K562 (cell line): ENCODE measurements around the gene MANEAL. TPM values are rescaled to one million over a fixed set of nuclear protein-coding genes. Genes with fewer than 3 reads are reported as not detected.

ENCODE experiments used
- FOXK2 ChIP-seq, 2 experiments: fragments of 450-650 bp; IDR thresholded peaks in 1 of 2; conservative IDR thresholded peaks in 1 of 2; 2 replicates each; pipeline ENCODE4 v1.6.1; 2016; ENCODE audit warnings: low read depth in 2 of 2, mild to moderate bottlenecking in 1 of 2
- GABPB1 ChIP-seq: sonication (generic); formaldehyde crosslinking; IDR thresholded peaks from 2 replicates; pipeline ENCODE4 v1.8.0; 2022; ENCODE audit warnings: mild to moderate bottlenecking, missing genetic modification reagents
- NR3C1 ChIP-seq: sonication (generic); formaldehyde crosslinking; IDR thresholded peaks from 2 replicates; pipeline ENCODE4 v1.8.1; 2022; ENCODE audit warnings: missing genetic modification reagents
- ZKSCAN1 ChIP-seq: fragments of 150-350 bp; IDR thresholded peaks from 2 replicates; pipeline ENCODE4 v1.6.1; 2016; ENCODE audit warnings: low read depth, low read length
- ZNF584 ChIP-seq: fragments of 200-800 bp; sonication (Bioruptor generic); IDR thresholded peaks from 2 replicates; pipeline ENCODE4 v1.6.1; 2016; ENCODE audit warnings: low read depth, mild to moderate bottlenecking, missing genetic modification characterization, missing compliant biosample characterization
- polyA plus RNA-seq, 8 experiments: library from polyadenylated mRNA; depleted of rRNA in 4 of 8; stranded (reverse) in 5 of 8; unstranded in 3 of 8; fragments of >200 nt; fragmentation: Nextera tagmentation in 2 of 8; fragmentation: Illumina TruSeq in 1 of 8; extraction: Ambion mirVana in 2 of 8; extraction: Trizol in 1 of 8; gene quantifications; 2 replicates each; pipeline versions ENCODE4 v1.2.1 to v1.2.3, GENCODE V29; 2011 to 2014; ENCODE audit warnings: inconsistent platforms in 1 of 8, missing spikeins in 1 of 8
- total RNA-seq, 7 experiments: library from RNA; depleted of rRNA in 6 of 7; stranded (reverse); fragments of >200 nt in 6 of 7; fragmentation: Illumina TruSeq in 2 of 7; extraction: Trizol in 2 of 7; gene quantifications; 2 replicates each; pipeline versions ENCODE4 v1.2.1 to v1.2.3, GENCODE V29; 2011 to 2021; ENCODE audit warnings: low replicate concordance in 1 of 7
- TF ChIP-seq, protein P1 (sequence below): fragments of 250-450 bp; sonication (Bioruptor Pico); IDR thresholded peaks from 2 replicates; pipeline ENCODE4 v1.5.0; 2021
- TF ChIP-seq, protein P2 (sequence below): sonication (generic); formaldehyde crosslinking; IDR thresholded peaks from 2 replicates; pipeline ENCODE4 v1.5.0; 2020; ENCODE audit warnings: missing genetic modification reagents
- TF ChIP-seq, protein P3 (sequence below): fragments of 450-650 bp; formaldehyde crosslinking; IDR thresholded peaks from 2 replicates; pipeline ENCODE4 v1.4.0; 2020; ENCODE audit warnings: mild to moderate bottlenecking
- TF ChIP-seq, protein P4 (sequence below), 2 experiments: fragments of 450-650 bp; IDR thresholded peaks; 2 replicates each; pipeline ENCODE4 v1.6.1; 2018; ENCODE audit warnings: mild to moderate bottlenecking in 2 of 2, low read depth in 1 of 2; ENCODE audit not compliant: partially characterized antibody in 2 of 2
- TF ChIP-seq, protein P5 (sequence below), 2 experiments: IDR thresholded peaks; 2 replicates each; pipeline ENCODE4 v1.6.1; 2011; ENCODE audit warnings: borderline replicate concordance in 1 of 2, control low read depth in 1 of 2, low read depth in 1 of 2, low read length in 1 of 2, mild to moderate bottlenecking in 1 of 2, mixed read lengths in 1 of 2, moderate library complexity in 1 of 2; ENCODE audit not compliant: insufficient read depth in 1 of 2, insufficient read length in 1 of 2, poor library complexity in 1 of 2, severe bottlenecking in 1 of 2; ENCODE audit errors: extremely low read depth in 1 of 2
- TF ChIP-seq, protein P6 (sequence below): fragments of 450-650 bp; IDR thresholded peaks from 2 replicates; pipeline ENCODE4 v1.6.1; 2014; ENCODE audit warnings: low read depth, mild to moderate bottlenecking, moderate library complexity, borderline replicate concordance
- TF ChIP-seq, protein P7 (sequence below): fragments of 250-450 bp; sonication (Bioruptor Pico); IDR thresholded peaks from 2 replicates; pipeline ENCODE4 v1.9.0; 2021; ENCODE audit warnings: mild to moderate bottlenecking

MANEAL gene
- total and polyA plus RNA-seq, 9 of the 15 experiments (the other 6 are each of a cell fraction or from before 2014, with no cell fraction given): 0.37 to 3.2 (median 1.2) TPM

DNA sequence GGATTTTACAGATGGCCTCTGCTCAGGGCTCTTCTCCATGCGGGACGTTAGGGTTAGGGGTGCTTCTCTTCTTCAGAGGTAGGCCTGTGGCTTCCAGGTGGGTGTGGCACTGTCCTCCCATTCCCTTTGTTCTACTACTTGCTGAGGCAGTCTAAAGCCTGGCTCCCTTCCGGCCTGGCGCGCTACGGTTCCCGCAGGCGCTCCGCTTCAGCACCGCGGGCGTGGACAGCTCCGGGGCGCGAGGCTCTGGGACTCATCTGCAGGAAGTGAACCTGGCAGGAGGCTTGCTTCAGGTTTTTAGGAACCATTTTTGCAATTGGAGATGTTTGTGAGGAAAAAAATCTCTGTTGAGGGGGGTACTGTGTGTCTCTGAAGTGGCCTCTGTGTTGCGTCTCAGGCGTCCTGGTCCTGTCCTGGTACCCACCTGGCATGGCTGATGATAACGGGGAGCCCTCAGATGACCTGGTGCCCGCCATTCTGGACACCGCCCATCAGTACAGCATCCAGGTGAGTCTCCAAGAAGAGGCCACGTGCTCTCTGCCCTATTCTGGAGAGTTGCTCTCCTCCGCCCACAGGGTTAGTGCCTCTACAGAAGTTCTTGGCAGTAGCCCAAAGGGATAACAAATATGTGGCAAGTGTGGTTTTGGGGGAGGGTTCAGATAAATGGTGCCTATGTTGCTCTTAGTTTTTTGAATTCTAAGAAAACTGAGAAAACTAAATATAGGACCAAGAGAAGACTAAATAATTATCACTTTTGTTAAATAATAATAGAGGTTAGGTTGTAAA is 1.9 kb downstream of the MANEAL start (continued):
- TF ChIP-seq, protein P1, sequence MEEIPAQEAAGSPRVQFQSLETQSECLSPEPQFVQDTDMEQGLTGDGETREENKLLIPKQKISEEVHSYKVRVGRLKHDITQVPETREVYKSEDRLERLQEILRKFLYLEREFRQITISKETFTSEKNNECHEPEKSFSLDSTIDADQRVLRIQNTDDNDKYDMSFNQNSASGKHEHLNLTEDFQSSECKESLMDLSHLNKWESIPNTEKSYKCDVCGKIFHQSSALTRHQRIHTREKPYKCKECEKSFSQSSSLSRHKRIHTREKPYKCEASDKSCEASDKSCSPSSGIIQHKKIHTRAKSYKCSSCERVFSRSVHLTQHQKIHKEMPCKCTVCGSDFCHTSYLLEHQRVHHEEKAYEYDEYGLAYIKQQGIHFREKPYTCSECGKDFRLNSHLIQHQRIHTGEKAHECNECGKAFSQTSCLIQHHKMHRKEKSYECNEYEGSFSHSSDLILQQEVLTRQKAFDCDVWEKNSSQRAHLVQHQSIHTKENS: no peak
- TF ChIP-seq, protein P2, sequence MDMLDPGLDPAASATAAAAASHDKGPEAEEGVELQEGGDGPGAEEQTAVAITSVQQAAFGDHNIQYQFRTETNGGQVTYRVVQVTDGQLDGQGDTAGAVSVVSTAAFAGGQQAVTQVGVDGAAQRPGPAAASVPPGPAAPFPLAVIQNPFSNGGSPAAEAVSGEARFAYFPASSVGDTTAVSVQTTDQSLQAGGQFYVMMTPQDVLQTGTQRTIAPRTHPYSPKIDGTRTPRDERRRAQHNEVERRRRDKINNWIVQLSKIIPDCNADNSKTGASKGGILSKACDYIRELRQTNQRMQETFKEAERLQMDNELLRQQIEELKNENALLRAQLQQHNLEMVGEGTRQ: 0 out of 2 replicates have a peak, but pooled peaks have one; percentile 23
- TF ChIP-seq, protein P3, sequence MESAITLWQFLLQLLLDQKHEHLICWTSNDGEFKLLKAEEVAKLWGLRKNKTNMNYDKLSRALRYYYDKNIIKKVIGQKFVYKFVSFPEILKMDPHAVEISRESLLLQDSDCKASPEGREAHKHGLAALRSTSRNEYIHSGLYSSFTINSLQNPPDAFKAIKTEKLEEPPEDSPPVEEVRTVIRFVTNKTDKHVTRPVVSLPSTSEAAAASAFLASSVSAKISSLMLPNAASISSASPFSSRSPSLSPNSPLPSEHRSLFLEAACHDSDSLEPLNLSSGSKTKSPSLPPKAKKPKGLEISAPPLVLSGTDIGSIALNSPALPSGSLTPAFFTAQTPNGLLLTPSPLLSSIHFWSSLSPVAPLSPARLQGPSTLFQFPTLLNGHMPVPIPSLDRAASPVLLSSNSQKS (CRISPR knock-in tag): no peak
- TF ChIP-seq GABPB1 (CRISPR knock-in tag) (peak; percentile 81; the same call in 1 of the 2 replicates), FOXK2 (conservative IDR thresholded peaks at IDR 0.05 in 1 of 2, IDR thresholded peaks at IDR 0.05 in 1 of 2; ENCODE audit: low read depth in 2 of 2) (no peak), ZNF584 (CRISPR knock-in tag) (no peak), NR3C1 (CRISPR knock-in tag) (peak; percentile 96), ZKSCAN1 (0 out of 2 replicates have a peak, but pooled peaks have one; percentile 31)
- TF ChIP-seq, protein P4, sequence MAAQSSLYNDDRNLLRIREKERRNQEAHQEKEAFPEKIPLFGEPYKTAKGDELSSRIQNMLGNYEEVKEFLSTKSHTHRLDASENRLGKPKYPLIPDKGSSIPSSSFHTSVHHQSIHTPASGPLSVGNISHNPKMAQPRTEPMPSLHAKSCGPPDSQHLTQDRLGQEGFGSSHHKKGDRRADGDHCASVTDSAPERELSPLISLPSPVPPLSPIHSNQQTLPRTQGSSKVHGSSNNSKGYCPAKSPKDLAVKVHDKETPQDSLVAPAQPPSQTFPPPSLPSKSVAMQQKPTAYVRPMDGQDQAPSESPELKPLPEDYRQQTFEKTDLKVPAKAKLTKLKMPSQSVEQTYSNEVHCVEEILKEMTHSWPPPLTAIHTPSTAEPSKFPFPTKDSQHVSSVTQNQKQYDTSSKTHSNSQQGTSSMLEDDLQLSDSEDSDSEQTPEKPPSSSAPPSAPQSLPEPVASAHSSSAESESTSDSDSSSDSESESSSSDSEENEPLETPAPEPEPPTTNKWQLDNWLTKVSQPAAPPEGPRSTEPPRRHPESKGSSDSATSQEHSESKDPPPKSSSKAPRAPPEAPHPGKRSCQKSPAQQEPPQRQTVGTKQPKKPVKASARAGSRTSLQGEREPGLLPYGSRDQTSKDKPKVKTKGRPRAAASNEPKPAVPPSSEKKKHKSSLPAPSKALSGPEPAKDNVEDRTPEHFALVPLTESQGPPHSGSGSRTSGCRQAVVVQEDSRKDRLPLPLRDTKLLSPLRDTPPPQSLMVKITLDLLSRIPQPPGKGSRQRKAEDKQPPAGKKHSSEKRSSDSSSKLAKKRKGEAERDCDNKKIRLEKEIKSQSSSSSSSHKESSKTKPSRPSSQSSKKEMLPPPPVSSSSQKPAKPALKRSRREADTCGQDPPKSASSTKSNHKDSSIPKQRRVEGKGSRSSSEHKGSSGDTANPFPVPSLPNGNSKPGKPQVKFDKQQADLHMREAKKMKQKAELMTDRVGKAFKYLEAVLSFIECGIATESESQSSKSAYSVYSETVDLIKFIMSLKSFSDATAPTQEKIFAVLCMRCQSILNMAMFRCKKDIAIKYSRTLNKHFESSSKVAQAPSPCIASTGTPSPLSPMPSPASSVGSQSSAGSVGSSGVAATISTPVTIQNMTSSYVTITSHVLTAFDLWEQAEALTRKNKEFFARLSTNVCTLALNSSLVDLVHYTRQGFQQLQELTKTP (IDR thresholded peaks at IDR 0.05; ENCODE audit: low read depth in 1 of 2, partially characterized antibody in 2 of 2): peak in 1 of 2 experiments; percentile 95
- TF ChIP-seq, protein P5, sequence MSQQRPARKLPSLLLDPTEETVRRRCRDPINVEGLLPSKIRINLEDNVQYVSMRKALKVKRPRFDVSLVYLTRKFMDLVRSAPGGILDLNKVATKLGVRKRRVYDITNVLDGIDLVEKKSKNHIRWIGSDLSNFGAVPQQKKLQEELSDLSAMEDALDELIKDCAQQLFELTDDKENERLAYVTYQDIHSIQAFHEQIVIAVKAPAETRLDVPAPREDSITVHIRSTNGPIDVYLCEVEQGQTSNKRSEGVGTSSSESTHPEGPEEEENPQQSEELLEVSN (IDR thresholded peaks at IDR 0.05; ENCODE audit: borderline replicate concordance in 1 of 2, extremely low read depth in 1 of 2, insufficient read depth in 1 of 2, insufficient read length in 1 of 2, low read depth in 1 of 2, low read length in 1 of 2, poor library complexity in 1 of 2, severe bottlenecking in 1 of 2): peak; percentile 25 to 80
- TF ChIP-seq, protein P6, sequence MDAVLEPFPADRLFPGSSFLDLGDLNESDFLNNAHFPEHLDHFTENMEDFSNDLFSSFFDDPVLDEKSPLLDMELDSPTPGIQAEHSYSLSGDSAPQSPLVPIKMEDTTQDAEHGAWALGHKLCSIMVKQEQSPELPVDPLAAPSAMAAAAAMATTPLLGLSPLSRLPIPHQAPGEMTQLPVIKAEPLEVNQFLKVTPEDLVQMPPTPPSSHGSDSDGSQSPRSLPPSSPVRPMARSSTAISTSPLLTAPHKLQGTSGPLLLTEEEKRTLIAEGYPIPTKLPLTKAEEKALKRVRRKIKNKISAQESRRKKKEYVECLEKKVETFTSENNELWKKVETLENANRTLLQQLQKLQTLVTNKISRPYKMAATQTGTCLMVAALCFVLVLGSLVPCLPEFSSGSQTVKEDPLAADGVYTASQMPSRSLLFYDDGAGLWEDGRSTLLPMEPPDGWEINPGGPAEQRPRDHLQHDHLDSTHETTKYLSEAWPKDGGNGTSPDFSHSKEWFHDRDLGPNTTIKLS: no peak
- TF ChIP-seq, protein P7, sequence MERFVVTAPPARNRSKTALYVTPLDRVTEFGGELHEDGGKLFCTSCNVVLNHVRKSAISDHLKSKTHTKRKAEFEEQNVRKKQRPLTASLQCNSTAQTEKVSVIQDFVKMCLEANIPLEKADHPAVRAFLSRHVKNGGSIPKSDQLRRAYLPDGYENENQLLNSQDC (CRISPR knock-in tag): no peak
